Spleen (tissue), 11 donors: ENCODE results near the gene CBL. TPM values are rescaled to one million over a fixed set of nuclear protein-coding genes. Genes with fewer than 3 reads are reported as not detected.

ENCODE experiments used
- DNase-seq: peaks from one replicate; pipeline ENCODE4 v3.0.0-alpha.2; 2020
- H3K27ac ChIP-seq, 8 donors: fragments of 200-600 bp; sonication (generic) in 7 of 8; 1 replicate in 4 of 8; 2 replicates in 4 of 8; pipeline versions ENCODE4 v1.5.0 to v1.8.0; 2016 to 2021; ENCODE audit warnings: inconsistent platforms in 4 of 8, mild to moderate bottlenecking in 4 of 8, moderate library complexity in 1 of 8
- H3K27me3 ChIP-seq, 7 donors: fragments of 200-600 bp; sonication (generic) in 6 of 7; replicated peaks in 1 of 7; 1 replicate in 4 of 7; 2 replicates in 3 of 7; pipeline versions ENCODE4 v1.5.0 to v1.8.0; 2016 to 2021; ENCODE audit warnings: inconsistent platforms in 3 of 7, mild to moderate bottlenecking in 1 of 7
- H3K36me3 ChIP-seq, 6 donors: fragments of 200-600 bp; sonication (generic) in 5 of 6; 1 replicate in 4 of 6; 2 replicates in 2 of 6; pipeline versions ENCODE4 v1.5.0 to v1.8.0; 2016 to 2021; ENCODE audit warnings: inconsistent platforms in 2 of 6
- H3K4me1 ChIP-seq, 6 donors: fragments of 200-600 bp; sonication (generic) in 5 of 6; 1 replicate in 3 of 6; 2 replicates in 3 of 6; pipeline versions ENCODE4 v1.5.0 to v1.8.0; 2016 to 2021; ENCODE audit warnings: inconsistent platforms in 3 of 6
- H3K4me3 ChIP-seq, 8 donors: fragments of 200-600 bp; sonication (generic) in 7 of 8; 1 replicate in 4 of 8; 2 replicates in 4 of 8; pipeline versions ENCODE4 v1.5.0 to v1.8.0; 2016 to 2021; ENCODE audit warnings: inconsistent platforms in 4 of 8, mild to moderate bottlenecking in 4 of 8, moderate library complexity in 2 of 8
- H3K9me3 ChIP-seq, 8 donors: fragments of 200-600 bp; sonication (generic) in 7 of 8; 1 replicate in 4 of 8; 2 replicates in 4 of 8; pipeline versions ENCODE4 v1.5.0 to v1.8.0; 2016 to 2021; ENCODE audit warnings: inconsistent platforms in 4 of 8
- CTCF ChIP-seq, 11 experiments: fragments of 200-600 bp in 7 of 11; fragments of 450-650 bp in 4 of 11; sonication (generic) in 4 of 11; IDR thresholded peaks in 8 of 11; conservative IDR thresholded peaks in 3 of 11; 1 replicate in 7 of 11; 2 replicates in 4 of 11; pipeline versions ENCODE4 v1.4.0 to v1.8.0; 2016 to 2021; ENCODE audit warnings: antibody characterized with exemption in 11 of 11, inconsistent platforms in 4 of 11, mild to moderate bottlenecking in 1 of 11
- POLR2A ChIP-seq, 3 donors: fragments of 450-650 bp; IDR thresholded peaks; one replicate each; pipeline ENCODE4 v1.5.1; 2017; ENCODE audit warnings: antibody characterized with exemption in 3 of 3, mild to moderate bottlenecking in 1 of 3
- POLR2AphosphoS5 ChIP-seq, 3 donors: sonication (generic); formaldehyde crosslinking; IDR thresholded peaks; one replicate each; pipeline ENCODE4 v1.5.1; 2017; ENCODE audit warnings: antibody characterized with exemption in 3 of 3
- WGBS, 5 donors: extraction: QIAGEN DNeasy Blood & Tissue Kit in 3 of 5; methylation state at CpG; one replicate each; pipeline versions ENCODE4 v1.1.5 to v1.1.7; 2013 to 2018; 5-methylcytosine and 5-hydroxymethylcytosine counted together
- intact Hi-C: fragments of 100-400 bp; cut with DNase I; formaldehyde crosslinking; loops from one replicate; pipeline ENCODE4 v1.15.0; 2023; ENCODE audit warnings: low total_unique reads
- microRNA-seq, 3 donors: library from miRNA; unstranded; fragments of <30 nt; microRNA quantifications; one replicate each; pipeline versions ENCODE4 to v1.1.0, GENCODE V29; 2019 to 2020
- polyA plus RNA-seq, 3 donors: library from polyadenylated mRNA; stranded (reverse); fragments of 200-250 nt; gene quantifications; one replicate each; pipeline ENCODE4 v1.2.1, GENCODE V29; 2013
- small RNA-seq, 4 donors: library from RNA; depleted of rRNA; stranded (forward); fragments of <200 nt; gene quantifications; one replicate each; pipeline ENCODE3, GENCODE V24; 2016
- total RNA-seq, 7 donors: library from RNA; depleted of rRNA in 3 of 7; stranded (reverse); fragments of >200 nt in 3 of 7; fragmentation: NEBNext Ultra II Directional in 4 of 7; extraction: Animal tissue kit (Norgen Biotek cat#: 25700) in 4 of 7; gene quantifications; one replicate each; pipeline versions ENCODE4 v1.1.0 to v1.2.1, GENCODE V29; 2016 to 2021
- donor health status: healthy with polysubstance abuse.
- donor health status: DM: no; HTN: no; CAD: no; lungs with moderate emphysema.
- donor health status: DM: no; HTN: no; CAD: no.
- donor health status: Bipolar disorder and iron deficiency.
- donor health status: healthy.
- donor health status: DM: no; HTN: no; CAD: no.
- donor health status: DM: yes; HTN: yes; CAD: no.

CBL gene
- total and polyA plus RNA-seq, 10 donors: 9.4 to 56.3 (median 45.8) TPM

- DNase-seq: no peak
- H3K4me3 ChIP-seq: no peak overlapping the region
- H3K36me3 ChIP-seq: no peaks in the 10 kb centered on the region
- WGBS, 5 donors: 67 to 79% (median 74%) methylated on average over 9 of the region's 9 CpGs
- peaks cover 0 to 25% (median 13%) of the 10 kb centered on the region in 6 donors for H3K4me1 ChIP-seq
- TF ChIP-seq POLR2A (IDR thresholded peaks at IDR 0.05): no peak
- no peak for TF ChIP-seq CTCF (IDR thresholded peaks at IDR 0.05 in 8 of 11, conservative IDR thresholded peaks at IDR 0.05 in 3 of 11)
- TF ChIP-seq POLR2AphosphoS5 (IDR thresholded peaks at IDR 0.05): no peak
- H3K27ac ChIP-seq: no peak overlapping the region
- peaks cover 0 to 64% (median 0%) of the 10 kb centered on the region in 7 donors for H3K27me3 ChIP-seq
- intact Hi-C loops: loop anchor here (5.0 kb wide), 1 partner anchor 117 kb away; no protein-coding TSS in a partner anchor
- no peaks in the 10 kb centered on the region for H3K9me3 ChIP-seq
Observed at GRCh38 chr11:119355091-119355843, 149.1 kb downstream of the CBL start.

GRCh38 chr11:119356349-119357031 is 150.4 kb downstream of the CBL start:
- Histone ChIP-seq H3K27ac (peak overlapping the region in 1 of 8 donors; percentile 36), H3K27me3 (peaks cover 0 to 57% (median 0%) of the 10 kb centered on the region in 7 donors)
- intact Hi-C loops: loop anchor here (5.0 kb wide), 1 partner anchor 116 kb away; no protein-coding TSS in a partner anchor

GRCh38 chr11:119357074-119357473 is 150.9 kb downstream of the CBL start:
- peak overlapping the region in 1 of 8 donors; percentile 36 for H3K27ac ChIP-seq
- H3K27me3 ChIP-seq: peaks cover 0 to 57% (median 0%) of the 10 kb centered on the region in 7 donors
- intact Hi-C loops: loop anchor here (5.0 kb wide), 1 partner anchor 115 kb away; no protein-coding TSS in a partner anchor
- no peaks in the 10 kb centered on the region for H3K9me3 ChIP-seq
- no peaks in the 10 kb centered on the region for H3K36me3 ChIP-seq
- 42 to 62% (median 47%) methylated on average over 8 to 13 of the region's 13 CpGs for WGBS, 5 donors
- H3K4me1 ChIP-seq: peaks cover 0 to 25% (median 13%) of the 10 kb centered on the region in 6 donors
- H3K4me3 ChIP-seq: peak overlapping the region in 5 of 8 donors; percentile 46 to 78 (median 56)
- TF ChIP-seq POLR2AphosphoS5 (IDR thresholded peaks at IDR 0.05) (no peak), POLR2A (IDR thresholded peaks at IDR 0.05) (no peak), CTCF (IDR thresholded peaks at IDR 0.05 in 8 of 11, conservative IDR thresholded peaks at IDR 0.05 in 3 of 11) (no peak)
- DNase-seq: no peak

More at GRCh38 chr11:119356349-119357031, 150.4 kb downstream of the CBL start:
- Histone ChIP-seq H3K4me3 (peak overlapping the region; percentile 46 to 78 (median 58)), H3K4me1 (peaks cover 0 to 25% (median 13%) of the 10 kb centered on the region in 6 donors), H3K9me3 (no peaks in the 10 kb centered on the region), H3K36me3 (no peaks in the 10 kb centered on the region)
- 0 to 1% (median 0%) methylated on average over 47 to 54 of the region's 54 CpGs for WGBS, 5 donors
- peak; percentile 93 for DNase-seq
- TF ChIP-seq POLR2AphosphoS5 (IDR thresholded peaks at IDR 0.05) (peak in 2 of 3 donors; percentile 44 to 54), POLR2A (IDR thresholded peaks at IDR 0.05) (no peak), CTCF (IDR thresholded peaks at IDR 0.05 in 8 of 11, conservative IDR thresholded peaks at IDR 0.05 in 3 of 11) (peak; percentile 53 to 97 (median 94))

Small RNA genes lying within 50 kb of the gene (microRNA-seq; reads per million reads assigned to microRNA genes)
- 0 to 0.28 (median 0) reads per million in 3 donors for gene MIR6756

Small RNA genes lying within 50 kb of the gene (small RNA-seq; reads per million reads assigned to genes)
- 0 reads per million in 4 donors for gene RF01225
- 0 reads per million in 4 donors for gene RNU6-262P

Other genes starting within 250 kb of the CBL start
- not detected for gene FOXR1, start 234.6 kb upstream of the CBL start, total RNA-seq
- not detected for gene FOXR1, start 234.6 kb upstream of the CBL start, polyA plus RNA-seq
- gene CENATAC, start 208.2 kb upstream of the CBL start, total RNA-seq: 10 to 100 TPM; 39.2 to 86.2 (median 66.7) TPM
- gene CENATAC, start 208.2 kb upstream of the CBL start, polyA plus RNA-seq: 10 to 100 TPM; 27.0 to 80.8 (median 44.1) TPM
- gene RPS25, start 188.0 kb upstream of the CBL start, total RNA-seq: 1,000 to 10,000 TPM in 6 of 7 donors, 100 to 1,000 TPM in 1; 945 to 1,264 (median 1,141) TPM
- 1,000 to 10,000 TPM; 4,407 to 5,214 (median 4,978) TPM for gene RPS25, start 188.0 kb upstream of the CBL start, polyA plus RNA-seq
- gene TRAPPC4, start 187.6 kb upstream of the CBL start, total RNA-seq: 10 to 100 TPM; 43.0 to 61.8 (median 54.4) TPM
- 10 to 100 TPM; 33.1 to 53.0 (median 47.6) TPM for gene TRAPPC4, start 187.6 kb upstream of the CBL start, polyA plus RNA-seq
- 10 to 100 TPM in 6 of 7 donors, 1 to 10 TPM in 1; 9.9 to 26.0 (median 15.9) TPM for gene SLC37A4, start 175.5 kb upstream of the CBL start, total RNA-seq
- gene SLC37A4, start 175.5 kb upstream of the CBL start, polyA plus RNA-seq: 10 to 100 TPM in 2 of 3 donors, 1 to 10 TPM in 1; 8.2 to 12.6 (median 10.1) TPM
- gene HYOU1, start 149.1 kb upstream of the CBL start, total RNA-seq: 100 to 1,000 TPM in 3 of 7 donors, 10 to 100 TPM in 4; 48.2 to 131 (median 80.8) TPM
- 10 to 100 TPM; 12.3 to 22.7 (median 15.5) TPM for gene HYOU1, start 149.1 kb upstream of the CBL start, polyA plus RNA-seq
- gene VPS11, start 138.5 kb upstream of the CBL start, total RNA-seq: 10 to 100 TPM; 30.1 to 48.7 (median 44.8) TPM
- 10 to 100 TPM; 41.8 to 66.7 (median 42.4) TPM for gene VPS11, start 138.5 kb upstream of the CBL start, polyA plus RNA-seq
- gene HMBS, start 121.5 kb upstream of the CBL start, total RNA-seq: 10 to 100 TPM in 6 of 7 donors, 1 to 10 TPM in 1; 7.4 to 42.6 (median 14.1) TPM
- 10 to 100 TPM; 22.8 to 42.0 (median 23.3) TPM for gene HMBS, start 121.5 kb upstream of the CBL start, polyA plus RNA-seq
- 10 to 100 TPM; 27.7 to 58.9 (median 37.3) TPM for gene DPAGT1, start 104.5 kb upstream of the CBL start, total RNA-seq
- 10 to 100 TPM; 20.7 to 28.9 (median 26.4) TPM for gene DPAGT1, start 104.5 kb upstream of the CBL start, polyA plus RNA-seq
- gene C2CD2L, start 99.0 kb upstream of the CBL start, total RNA-seq: 10 to 100 TPM; 15.2 to 19.6 (median 17.6) TPM
- 10 to 100 TPM in 1 of 3 donors, 1 to 10 TPM in 2; 5.8 to 13.3 (median 9.8) TPM for gene C2CD2L, start 99.0 kb upstream of the CBL start, polyA plus RNA-seq
- gene HINFP, start 84.8 kb upstream of the CBL start, total RNA-seq: 10 to 100 TPM; 30.4 to 40.7 (median 34.3) TPM
- gene HINFP, start 84.8 kb upstream of the CBL start, polyA plus RNA-seq: 10 to 100 TPM; 12.8 to 19.6 (median 13.4) TPM
- gene ABCG4, start 57.3 kb upstream of the CBL start, total RNA-seq: under 1 TPM in 4 of 7 donors, not detected in 3; 0.17 to 0.32 (median 0.23) TPM
- under 1 TPM in 2 of 3 donors, not detected in 1; 0.03 to 0.06 TPM for gene ABCG4, start 57.3 kb upstream of the CBL start, polyA plus RNA-seq
- gene NLRX1, start 37.6 kb upstream of the CBL start, total RNA-seq: 10 to 100 TPM; 13.2 to 18.7 (median 15.4) TPM
- gene NLRX1, start 37.6 kb upstream of the CBL start, polyA plus RNA-seq: 10 to 100 TPM in 1 of 3 donors, 1 to 10 TPM in 2; 3.6 to 10.6 (median 5.3) TPM
- not detected for gene NHERF4, start 20.9 kb upstream of the CBL start, total RNA-seq
- gene NHERF4, start 20.9 kb upstream of the CBL start, polyA plus RNA-seq: under 1 TPM in 1 of 3 donors, not detected in 2; 0.12 TPM
- 100 to 1,000 TPM in 4 of 7 donors, 10 to 100 TPM in 3; 24.2 to 612 (median 139) TPM for gene MCAM, start 110.8 kb downstream of the CBL start, total RNA-seq
- gene MCAM, start 110.8 kb downstream of the CBL start, polyA plus RNA-seq: 10 to 100 TPM; 10.3 to 19.3 (median 12.2) TPM
- gene RNF26, start 128.2 kb downstream of the CBL start, total RNA-seq: 10 to 100 TPM; 13.6 to 18.2 (median 16.5) TPM
- 10 to 100 TPM in 2 of 3 donors, 1 to 10 TPM in 1; 8.6 to 13.2 (median 10.0) TPM for gene RNF26, start 128.2 kb downstream of the CBL start, polyA plus RNA-seq
- 10 to 100 TPM; 21.3 to 55.0 (median 35.8) TPM for gene C1QTNF5, start 134.5 kb downstream of the CBL start, total RNA-seq
- 10 to 100 TPM; 10.3 to 29.0 (median 20.2) TPM for gene C1QTNF5, start 134.5 kb downstream of the CBL start, polyA plus RNA-seq
- under 1 TPM in 1 of 7 donors, not detected in 6; 0.16 TPM for gene MFRP, start 140.4 kb downstream of the CBL start, total RNA-seq
- gene MFRP, start 140.4 kb downstream of the CBL start, polyA plus RNA-seq: under 1 TPM; 0.02 to 0.03 (median 0.02) TPM
- under 1 TPM; 0.28 to 0.88 (median 0.60) TPM for gene USP2, start 175.4 kb downstream of the CBL start, total RNA-seq
- gene USP2, start 175.4 kb downstream of the CBL start, polyA plus RNA-seq: under 1 TPM; 0.15 to 0.58 (median 0.27) TPM
- 10 to 100 TPM in 6 of 7 donors, 1 to 10 TPM in 1; 7.1 to 29.4 (median 16.9) TPM for gene THY1, start 216.8 kb downstream of the CBL start, total RNA-seq
- 10 to 100 TPM in 1 of 3 donors, 1 to 10 TPM in 2; 6.1 to 11.7 (median 7.7) TPM for gene THY1, start 216.8 kb downstream of the CBL start, polyA plus RNA-seq